Glomerular endothelial cell (primary cell): Measurements from ENCODE around the gene SNX13. TPM values are rescaled to one million over a fixed set of nuclear protein-coding genes. Genes with fewer than 3 reads are reported as not detected.

Experiments
- DNase-seq: peaks from one replicate; pipeline ENCODE4 v3.0.0-alpha.2; 2011; ENCODE audit warnings: low read depth, low spot score; ENCODE audit errors: extremely low read depth
- total RNA-seq: library from RNA; depleted of rRNA; stranded (reverse); fragments of >200 nt; gene quantifications from 2 replicates; pipeline ENCODE4 v1.2.3, GENCODE V29; 2015

SNX13 gene
- total RNA-seq: 16.3 and 22.0 TPM in 2 replicates

GRCh38 chr7:17940302-17940883, at the start of gene SNX13:
SNX13 (minus strand) TSS chr7:17940494; CDS start chr7:17940295, 199 bp downstream.
- peak; percentile 47 for DNase-seq

DNA sequence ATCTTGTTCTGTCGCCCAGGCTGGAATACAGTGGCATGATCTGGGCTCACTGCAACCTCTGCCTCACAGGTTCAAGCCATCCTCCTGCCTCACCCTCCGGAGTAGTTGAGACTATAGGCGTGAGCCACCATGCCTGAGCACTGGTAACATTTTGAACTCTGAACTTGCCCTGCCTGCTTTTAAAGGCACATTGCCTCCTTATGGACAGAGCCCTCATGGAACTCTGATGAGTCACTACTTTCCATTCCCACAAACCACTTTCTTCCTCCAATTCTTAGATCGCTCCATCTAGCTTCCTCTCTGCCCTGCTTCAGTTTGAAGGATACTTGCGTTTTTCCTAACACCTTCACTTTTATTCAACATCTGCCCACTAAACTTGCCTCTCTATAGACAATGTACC, 49.3 kb upstream of the SNX13 start:
- no peak for DNase-seq

- DNase-seq: no peak
These were observed 48.6 kb upstream of the SNX13 start for GRCh38 chr7:17988858-17989257.

DNA sequence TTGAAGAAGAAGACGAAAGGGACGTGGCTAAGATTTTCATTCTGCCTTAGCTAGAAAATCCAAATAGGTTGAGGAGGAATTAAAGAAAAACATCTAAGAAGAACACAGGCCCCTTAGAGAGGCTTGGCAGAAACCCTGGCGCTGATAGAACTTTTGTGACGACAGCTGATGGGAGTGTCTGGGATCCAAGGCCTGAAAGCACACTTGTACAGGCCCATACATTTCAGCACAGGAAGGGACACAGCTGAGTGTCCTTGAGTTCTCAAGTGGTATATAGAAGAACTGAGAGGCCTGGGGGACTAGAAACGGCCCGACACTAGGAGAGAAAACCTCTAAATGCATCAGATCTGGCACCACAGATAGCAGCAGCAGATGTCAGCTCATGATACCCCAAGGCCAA, 47.8 kb upstream of the SNX13 start:
- DNase-seq: no peak

- DNase-seq: no peak
These were observed 46.6 kb upstream of the SNX13 start for GRCh38 chr7:17986851-17987250.

GRCh38 chr7:17985473-17986239, 45.4 kb upstream of the SNX13 start:
- DNase-seq: no peak

DNA sequence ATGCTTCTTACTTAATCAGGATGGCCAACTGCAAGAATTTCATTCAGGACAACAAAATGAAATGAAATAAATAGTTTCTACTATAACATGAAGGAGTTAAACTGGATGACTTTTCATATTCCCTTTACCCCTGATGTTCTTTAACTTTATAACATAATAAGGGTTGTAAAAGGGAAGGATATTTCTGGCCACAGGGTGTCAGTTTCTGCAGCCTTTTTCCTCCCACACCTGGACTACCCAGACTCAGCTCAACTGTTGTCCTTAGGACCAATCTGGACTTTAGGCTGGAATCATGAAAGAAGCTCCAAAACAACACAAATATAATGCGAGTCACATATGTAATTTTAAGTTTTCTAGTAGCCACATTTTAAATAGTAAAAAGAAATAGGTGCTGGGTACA, 44.0 kb upstream of the SNX13 start:
- no peak for DNase-seq

GRCh38 chr7:17983221-17984062, 43.1 kb upstream of the SNX13 start:
- DNase-seq: no peak

DNA sequence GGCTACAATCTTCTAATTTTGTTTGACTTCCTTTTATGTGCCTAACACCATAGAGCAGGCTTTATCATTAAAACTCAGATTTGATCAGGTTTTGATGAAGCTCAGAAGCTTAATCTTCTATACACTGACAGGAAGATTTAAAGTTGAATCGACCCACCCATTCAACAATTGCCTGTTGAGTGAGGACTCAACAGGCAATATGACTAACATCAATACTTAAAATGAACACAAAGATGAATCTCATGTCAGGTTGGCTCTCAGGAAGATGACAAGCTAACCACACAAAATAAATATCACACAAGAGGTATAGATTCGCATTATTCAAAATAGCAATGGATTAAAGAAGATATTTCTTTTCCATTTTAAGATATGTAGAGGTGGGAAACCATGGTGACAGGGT, 36.7 kb upstream of the SNX13 start:
- no peak for DNase-seq

- DNase-seq: no peak
These were observed 31.1 kb upstream of the SNX13 start for GRCh38 chr7:17971411-17971810.

- no peak for DNase-seq
These were observed 28.8 kb upstream of the SNX13 start for GRCh38 chr7:17968791-17969715.

GRCh38 chr7:17966706-17967105, 26.4 kb upstream of the SNX13 start:
- no peak for DNase-seq

DNA sequence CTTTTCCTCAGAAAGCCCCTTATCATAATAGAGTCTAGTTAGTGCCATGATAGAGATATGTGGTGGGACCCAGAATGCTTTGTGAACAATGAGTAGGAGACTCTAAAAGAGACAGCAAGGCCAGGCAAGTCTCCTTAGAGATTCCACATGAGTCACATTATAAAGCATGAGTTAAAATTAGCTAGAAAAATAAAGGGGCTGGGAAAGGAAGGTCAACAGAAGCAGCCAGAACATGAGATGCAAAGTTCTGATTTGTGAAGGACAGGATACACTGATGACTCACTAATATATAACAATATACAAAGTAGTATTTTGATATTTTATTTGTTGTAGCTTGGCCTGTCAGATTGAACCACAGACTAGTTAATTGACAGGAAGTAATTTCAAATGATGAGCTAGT, 25.3 kb upstream of the SNX13 start:
- DNase-seq: peak; percentile 48

GRCh38 chr7:17963281-17963680, 23.0 kb upstream of the SNX13 start:
- DNase-seq: no peak

DNA sequence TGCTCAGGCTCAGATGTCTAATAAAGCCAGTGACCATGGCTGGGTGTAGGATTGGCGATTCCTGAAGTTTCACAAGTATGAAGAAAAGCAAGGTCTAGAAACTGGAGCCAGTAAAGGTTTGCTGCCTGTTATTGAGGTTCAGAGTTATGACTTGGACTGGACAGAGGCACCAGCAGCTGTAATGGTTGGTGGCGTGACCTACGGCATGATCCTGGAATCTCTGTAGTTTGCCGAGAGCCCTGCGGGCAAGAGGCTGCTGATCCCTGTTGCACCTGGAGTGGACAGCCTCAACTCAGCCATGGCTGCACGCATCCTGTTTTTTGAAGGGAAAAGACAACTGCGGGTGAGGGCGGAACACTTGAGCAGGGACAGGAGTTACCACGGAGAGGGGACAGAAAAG, 22.4 kb upstream of the SNX13 start:
- DNase-seq: no peak

GRCh38 chr7:17957871-17958270, 17.6 kb upstream of the SNX13 start:
- DNase-seq: no peak

DNA sequence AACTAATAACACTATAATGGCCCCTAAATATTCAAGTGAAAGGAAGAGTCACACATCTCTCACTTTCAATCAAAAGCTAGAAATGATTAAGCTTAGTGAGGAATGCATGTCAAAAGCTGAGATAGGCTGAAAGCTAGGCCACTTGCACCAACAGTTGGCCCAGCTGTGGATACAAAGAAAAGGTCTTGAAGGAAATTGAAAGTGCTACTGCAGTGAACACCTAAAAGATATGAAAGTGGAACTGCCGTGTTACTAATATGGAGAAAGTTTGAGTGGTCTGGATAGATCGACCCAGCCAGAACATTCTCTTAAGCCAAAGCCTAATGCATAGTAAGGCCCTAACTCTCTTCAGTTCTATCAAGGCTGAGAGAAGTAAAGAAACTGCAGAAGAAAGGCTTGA, 12.1 kb upstream of the SNX13 start:
- no peak for DNase-seq

DNA sequence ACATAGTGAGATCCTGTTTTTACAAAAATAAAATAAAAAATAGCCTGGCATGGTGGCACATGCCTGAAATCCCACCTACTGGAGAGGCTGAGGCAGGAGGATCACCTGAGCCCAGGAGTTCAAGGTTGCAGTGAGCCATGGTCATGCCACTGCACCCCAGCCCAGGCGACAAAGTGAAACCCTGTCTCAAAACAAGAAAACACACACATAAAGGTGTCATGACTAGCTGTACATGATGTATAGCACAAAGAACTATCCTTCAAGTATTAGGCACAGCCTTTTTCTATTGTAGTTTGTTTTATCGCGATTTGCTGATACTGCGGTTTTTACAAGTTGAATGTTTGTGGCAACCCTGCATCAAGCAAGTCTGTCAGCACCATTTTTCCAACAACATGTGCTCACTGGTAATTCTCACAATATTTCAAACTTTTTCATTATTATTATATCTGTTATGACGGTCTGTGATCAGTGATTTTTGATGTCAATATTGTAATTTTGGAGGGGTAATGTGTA, 11.5 kb upstream of the SNX13 start:
- no peak for DNase-seq

GRCh38 chr7:17948526-17949238, 8.4 kb upstream of the SNX13 start:
- DNase-seq: no peak

DNA sequence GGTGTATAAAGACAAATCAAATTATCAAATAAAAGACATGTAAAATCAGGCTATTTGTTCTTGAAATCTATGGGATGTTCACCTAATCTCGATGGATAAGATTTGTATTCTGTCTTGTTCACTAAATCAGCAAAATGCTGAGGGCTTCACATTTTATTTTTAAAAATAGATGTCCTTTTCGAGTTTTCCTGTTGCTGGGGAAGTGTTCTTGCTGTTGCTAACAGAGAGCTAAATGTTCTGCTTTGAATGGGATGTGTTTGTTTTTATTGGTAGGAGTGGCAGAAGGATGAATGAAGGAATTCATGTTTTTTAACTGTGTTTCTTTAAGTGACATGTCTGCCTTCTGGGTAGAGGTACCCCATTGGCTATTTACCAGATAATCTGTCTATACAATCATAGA, 7.3 kb upstream of the SNX13 start:
- DNase-seq: no peak
